ENCODE measurements around the gene KCNH3.

- TF ChIP-seq EP300 (IDR thresholded peaks at IDR 0.05; ENCODE audit: borderline replicate concordance in 1 of 2, control insufficient read depth in 1 of 2, low read depth in 2 of 2, low read length in 2 of 2) (no peak), CTCF (IDR thresholded peaks at IDR 0.05 in 2 of 3, conservative IDR thresholded peaks at IDR 0.05 in 1 of 3; ENCODE audit: control insufficient read depth in 2 of 3, extremely low read depth in 1 of 3, insufficient read depth in 1 of 3, low read depth in 3 of 3, low read length in 3 of 3) (no peak), RFX5 (IDR thresholded peaks at IDR 0.05; ENCODE audit: low read depth, low read length) (no peak), ZNF274 (IDR thresholded peaks at IDR 0.05; ENCODE audit: insufficient read depth, insufficient read length) (no peak), SMC3 (IDR thresholded peaks at IDR 0.05; ENCODE audit: borderline replicate concordance, low read length) (no peak), NRF1 (conservative IDR thresholded peaks at IDR 0.05; ENCODE audit: low read depth, low read length) (no peak), MYC (IDR thresholded peaks at IDR 0.05; ENCODE audit: insufficient read depth, insufficient read length, insufficient replicate concordance, low read length, severe bottlenecking) (no peak)
Observed at GRCh38 chr12:49560695-49561094, 21.9 kb downstream of the KCNH3 start.
